ENCODE measurements around the gene MC3R. TPM values are rescaled to one million over a fixed set of nuclear protein-coding genes. Genes with fewer than 3 reads are reported as not detected.

MC3R gene
- total RNA-seq, 2 experiments from 2014 or later = not detected

DNA sequence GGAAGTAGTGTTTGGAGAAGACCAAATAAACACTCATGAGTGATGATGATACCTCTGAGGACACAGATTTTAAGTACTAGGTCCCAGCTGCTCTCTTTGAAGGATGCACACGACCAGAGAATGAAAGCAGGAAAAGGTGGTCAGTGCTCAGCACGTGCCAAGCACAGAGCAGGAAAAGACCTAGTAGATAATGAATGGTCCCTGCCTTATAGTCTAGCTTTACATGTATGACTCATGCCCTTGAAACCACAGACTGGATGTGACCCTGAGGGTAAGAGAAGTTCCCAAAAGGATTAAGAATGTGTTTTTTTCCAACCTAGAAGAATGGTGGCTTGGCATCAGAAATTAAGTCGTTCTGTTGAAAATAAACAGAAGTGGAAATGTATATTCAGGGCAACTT lies 2.8 kb upstream of the MC3R start:
- CTCF ChIA-PET = interaction anchor here (3.3 kb wide), 1 partner anchor 98 kb away, joined by 22 read pairs; no protein-coding TSS in a partner anchor
- POLR2A ChIA-PET = no interaction called here
- Mint-ChIP-seq H3K27ac (no peak overlapping the region), H3K4me1 (ENCODE audit: low read depth) (no peaks in the 10 kb centered on the region), H3K36me3 (ENCODE audit: low read depth) (no peaks in the 10 kb centered on the region), H3K4me3 (no peak overlapping the region), H3K9me3 (no peaks in the 10 kb centered on the region), H3K27me3 (peaks cover 26% of the 10 kb centered on the region)
- DNase-seq (no peak), ATAC-seq (no peak)
- intact Hi-C loops (cut with micrococcal nuclease) = loop anchor here (5.0 kb wide), 1 partner anchor 97 kb away; no protein-coding TSS in a partner anchor
- TF ChIP-seq, protein P1, sequence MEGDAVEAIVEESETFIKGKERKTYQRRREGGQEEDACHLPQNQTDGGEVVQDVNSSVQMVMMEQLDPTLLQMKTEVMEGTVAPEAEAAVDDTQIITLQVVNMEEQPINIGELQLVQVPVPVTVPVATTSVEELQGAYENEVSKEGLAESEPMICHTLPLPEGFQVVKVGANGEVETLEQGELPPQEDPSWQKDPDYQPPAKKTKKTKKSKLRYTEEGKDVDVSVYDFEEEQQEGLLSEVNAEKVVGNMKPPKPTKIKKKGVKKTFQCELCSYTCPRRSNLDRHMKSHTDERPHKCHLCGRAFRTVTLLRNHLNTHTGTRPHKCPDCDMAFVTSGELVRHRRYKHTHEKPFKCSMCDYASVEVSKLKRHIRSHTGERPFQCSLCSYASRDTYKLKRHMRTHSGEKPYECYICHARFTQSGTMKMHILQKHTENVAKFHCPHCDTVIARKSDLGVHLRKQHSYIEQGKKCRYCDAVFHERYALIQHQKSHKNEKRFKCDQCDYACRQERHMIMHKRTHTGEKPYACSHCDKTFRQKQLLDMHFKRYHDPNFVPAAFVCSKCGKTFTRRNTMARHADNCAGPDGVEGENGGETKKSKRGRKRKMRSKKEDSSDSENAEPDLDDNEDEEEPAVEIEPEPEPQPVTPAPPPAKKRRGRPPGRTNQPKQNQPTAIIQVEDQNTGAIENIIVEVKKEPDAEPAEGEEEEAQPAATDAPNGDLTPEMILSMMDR (IDR thresholded peaks at IDR 0.05) = no peak

DNA sequence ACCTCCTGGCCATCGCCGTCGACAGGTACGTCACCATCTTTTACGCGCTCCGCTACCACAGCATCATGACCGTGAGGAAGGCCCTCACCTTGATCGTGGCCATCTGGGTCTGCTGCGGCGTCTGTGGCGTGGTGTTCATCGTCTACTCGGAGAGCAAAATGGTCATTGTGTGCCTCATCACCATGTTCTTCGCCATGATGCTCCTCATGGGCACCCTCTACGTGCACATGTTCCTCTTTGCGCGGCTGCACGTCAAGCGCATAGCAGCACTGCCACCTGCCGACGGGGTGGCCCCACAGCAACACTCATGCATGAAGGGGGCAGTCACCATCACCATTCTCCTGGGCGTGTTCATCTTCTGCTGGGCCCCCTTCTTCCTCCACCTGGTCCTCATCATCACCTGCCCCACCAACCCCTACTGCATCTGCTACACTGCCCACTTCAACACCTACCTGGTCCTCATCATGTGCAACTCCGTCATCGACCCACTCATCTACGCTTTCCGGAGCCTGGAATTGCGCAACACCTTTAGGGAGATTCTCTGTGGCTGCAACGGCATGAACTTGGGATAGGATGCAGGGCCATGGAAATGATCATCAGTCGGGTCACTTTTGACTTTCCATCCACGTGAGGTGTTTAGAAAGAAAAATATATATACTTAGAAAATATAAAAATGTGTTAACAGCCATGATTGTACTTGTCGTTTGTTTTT lies 868 bp downstream of the MC3R start:
- ATAC-seq (peak; percentile 68), DNase-seq (peak; percentile 48)
- Mint-ChIP-seq H3K4me1 (ENCODE audit: low read depth) (no peaks in the 10 kb centered on the region), H3K27ac (no peak overlapping the region), H3K36me3 (ENCODE audit: low read depth) (no peaks in the 10 kb centered on the region), H3K4me3 (no peak overlapping the region), H3K27me3 (peaks cover 22% of the 10 kb centered on the region), H3K9me3 (no peaks in the 10 kb centered on the region)
- POLR2A ChIA-PET = no interaction called here
- CTCF ChIA-PET = interaction anchor here (3.3 kb wide), 1 partner anchor 94 kb away, joined by 22 read pairs; no protein-coding TSS in a partner anchor
- intact Hi-C loops (cut with micrococcal nuclease) = loop anchor here (5.0 kb wide), 1 partner anchor 93 kb away; no protein-coding TSS in a partner anchor
- TF ChIP-seq, protein P1 (IDR thresholded peaks at IDR 0.05) = peak; percentile 56

DNA sequence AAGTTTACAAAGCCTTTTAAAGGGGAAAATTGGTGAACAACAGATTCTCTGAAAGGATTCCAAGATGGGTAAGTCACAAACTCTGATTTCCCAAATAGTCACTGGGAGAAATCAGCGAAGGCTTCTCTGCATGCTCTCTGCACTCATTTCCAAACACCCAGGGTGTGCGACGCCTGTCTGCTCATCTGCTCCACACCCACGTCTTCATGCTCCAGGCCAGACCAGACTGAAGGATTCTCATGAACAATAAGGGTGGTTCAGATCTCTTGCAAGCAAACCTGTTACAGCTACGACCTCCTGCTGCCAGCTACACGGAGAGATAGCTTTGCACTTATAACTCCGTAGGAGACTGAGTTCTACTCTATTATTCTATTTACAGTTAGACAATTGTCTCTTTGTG lies 1.4 kb downstream of the MC3R start:
- CTCF ChIA-PET = no interaction called here
- TF ChIP-seq, protein P1 (IDR thresholded peaks at IDR 0.05) = no peak

DNA sequence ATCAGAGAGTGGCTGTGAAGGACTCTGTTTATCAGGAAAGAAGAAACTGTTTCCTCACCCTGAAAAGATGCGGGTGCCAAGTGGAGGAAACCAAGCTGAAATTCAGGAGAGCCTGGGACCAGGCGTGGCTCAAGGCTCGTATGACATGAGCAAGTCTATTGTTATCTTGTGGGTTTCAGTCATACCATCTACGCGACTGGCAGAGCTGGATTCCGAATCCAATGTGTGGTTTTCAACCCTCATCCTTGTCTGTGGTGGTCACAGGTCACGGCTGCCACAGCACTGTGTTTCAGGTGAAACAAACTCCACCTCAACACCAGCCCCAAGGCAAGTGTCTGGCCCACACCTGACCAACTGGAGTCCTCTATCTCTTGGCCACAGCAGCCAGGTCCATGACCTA lies 9.1 kb downstream of the MC3R start:
- Mint-ChIP-seq H3K36me3 (ENCODE audit: low read depth) (no peaks in the 10 kb centered on the region), H3K27ac (no peak overlapping the region), H3K4me1 (ENCODE audit: low read depth) (no peaks in the 10 kb centered on the region), H3K4me3 (no peak overlapping the region), H3K27me3 (peaks cover 17% of the 10 kb centered on the region), H3K9me3 (no peaks in the 10 kb centered on the region)
- DNase-seq (no peak), ATAC-seq (no peak)
- ChIA-PET POLR2A (no interaction called here), CTCF (interaction anchor here (1.7 kb wide), 1 partner anchor 9 kb away, joined by 4 read pairs; the partner anchor contains the start of gene MC3R)
- TF ChIP-seq, protein P1 (IDR thresholded peaks at IDR 0.05) = no peak
- intact Hi-C loops (cut with micrococcal nuclease) = no loop called here

More for the DNA sequence above, 1.4 kb downstream of the MC3R start:
- Mint-ChIP-seq H3K27ac (no peak overlapping the region), H3K27me3 (peaks cover 22% of the 10 kb centered on the region), H3K9me3 (no peaks in the 10 kb centered on the region), H3K36me3 (ENCODE audit: low read depth) (no peaks in the 10 kb centered on the region), H3K4me1 (ENCODE audit: low read depth) (no peaks in the 10 kb centered on the region), H3K4me3 (no peak overlapping the region)
- POLR2A ChIA-PET = no interaction called here
- intact Hi-C loops (cut with micrococcal nuclease) = loop anchor here (5.0 kb wide), 1 partner anchor 92 kb away; no protein-coding TSS in a partner anchor
- ATAC-seq (no peak), DNase-seq (no peak)

DNA sequence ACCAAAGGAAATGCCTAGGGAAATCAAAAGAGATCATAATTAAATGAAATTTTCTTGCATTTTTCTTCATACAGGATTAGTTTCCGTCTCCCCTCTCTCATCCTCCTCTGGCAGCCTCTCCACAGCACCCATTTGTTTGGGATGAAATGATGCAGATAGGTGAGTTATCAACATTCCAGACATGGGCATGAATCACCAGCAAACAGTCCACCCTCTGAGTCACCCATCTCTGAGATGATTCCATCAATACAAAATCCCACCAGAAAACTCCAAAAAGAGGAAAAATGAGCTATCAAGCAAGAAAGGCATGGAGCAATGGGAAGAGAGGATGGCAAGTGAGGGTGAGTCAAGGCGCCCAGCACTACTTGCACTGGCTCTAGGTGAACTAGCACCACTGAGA lies 11.4 kb downstream of the MC3R start:
- Mint-ChIP-seq H3K4me3 (no peak overlapping the region), H3K27ac (no peak overlapping the region), H3K36me3 (ENCODE audit: low read depth) (no peaks in the 10 kb centered on the region), H3K4me1 (ENCODE audit: low read depth) (no peaks in the 10 kb centered on the region), H3K9me3 (no peaks in the 10 kb centered on the region), H3K27me3 (peaks cover 18% of the 10 kb centered on the region)
- DNase-seq = no peak
- ChIA-PET POLR2A (no interaction called here), CTCF (no interaction called here)
- no peak for ATAC-seq
- intact Hi-C loops (cut with micrococcal nuclease) = no loop called here
- TF ChIP-seq, protein P1 (IDR thresholded peaks at IDR 0.05) = no peak

Measured in activated CD8-positive, alpha-beta T cell treated with anti-CD3 and anti-CD28 coated beads for 36 hours (primary cell).